A673 (cell line): ENCODE results near the gene PCSK6.

Experiments
- EZH2 ChIP-seq: fragments of 200-600 bp; sonication (generic); IDR thresholded peaks from 2 replicates; pipeline ENCODE4 v1.6.1; 2017; ENCODE audit warnings: borderline replicate concordance, low read depth, mild to moderate bottlenecking, mixed read lengths, antibody characterized with exemption, low read length; ENCODE audit not compliant: poor library complexity, severe bottlenecking
- TF ChIP-seq, protein P1 (sequence below): fragments of 300-800, 200-600 bp; sonication (generic); conservative IDR thresholded peaks from 2 replicates; pipeline ENCODE4 v1.5.1; 2017; ENCODE audit warnings: low read depth, mild to moderate bottlenecking, antibody characterized with exemption, low read length, moderate library complexity, mixed read lengths

DNA sequence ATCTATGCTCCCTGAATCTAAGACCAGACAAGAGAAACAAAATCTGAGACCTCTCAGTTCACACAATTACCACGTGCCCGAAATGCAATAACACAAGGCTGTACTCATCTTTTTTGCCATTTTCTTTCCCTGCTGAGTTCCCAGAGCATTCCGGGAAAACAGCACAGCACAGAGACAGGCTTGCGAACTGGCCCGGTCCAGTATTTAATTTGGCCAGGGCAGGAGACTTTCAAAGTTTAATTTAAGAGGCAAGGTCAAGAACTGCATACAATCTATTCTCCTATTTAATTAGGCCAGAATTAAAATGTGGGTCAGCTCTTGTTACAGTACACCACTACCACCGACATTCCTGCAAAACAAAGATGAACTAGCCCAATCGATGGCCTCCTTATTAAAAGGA is 107.0 kb downstream of the PCSK6 start:
- TF ChIP-seq, protein P1, sequence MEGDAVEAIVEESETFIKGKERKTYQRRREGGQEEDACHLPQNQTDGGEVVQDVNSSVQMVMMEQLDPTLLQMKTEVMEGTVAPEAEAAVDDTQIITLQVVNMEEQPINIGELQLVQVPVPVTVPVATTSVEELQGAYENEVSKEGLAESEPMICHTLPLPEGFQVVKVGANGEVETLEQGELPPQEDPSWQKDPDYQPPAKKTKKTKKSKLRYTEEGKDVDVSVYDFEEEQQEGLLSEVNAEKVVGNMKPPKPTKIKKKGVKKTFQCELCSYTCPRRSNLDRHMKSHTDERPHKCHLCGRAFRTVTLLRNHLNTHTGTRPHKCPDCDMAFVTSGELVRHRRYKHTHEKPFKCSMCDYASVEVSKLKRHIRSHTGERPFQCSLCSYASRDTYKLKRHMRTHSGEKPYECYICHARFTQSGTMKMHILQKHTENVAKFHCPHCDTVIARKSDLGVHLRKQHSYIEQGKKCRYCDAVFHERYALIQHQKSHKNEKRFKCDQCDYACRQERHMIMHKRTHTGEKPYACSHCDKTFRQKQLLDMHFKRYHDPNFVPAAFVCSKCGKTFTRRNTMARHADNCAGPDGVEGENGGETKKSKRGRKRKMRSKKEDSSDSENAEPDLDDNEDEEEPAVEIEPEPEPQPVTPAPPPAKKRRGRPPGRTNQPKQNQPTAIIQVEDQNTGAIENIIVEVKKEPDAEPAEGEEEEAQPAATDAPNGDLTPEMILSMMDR = no peak
- no peak for TF ChIP-seq EZH2
